ENCODE measurements around the gene BCKDHB. TPM values are rescaled to one million over a fixed set of nuclear protein-coding genes. Genes with fewer than 3 reads are reported as not detected.

Gene BCKDHB
- total and polyA plus RNA-seq, 4 donors, result 22.9 to 36.0 (median 28.9) TPM

Other genes starting within 250 kb of the BCKDHB start
- 10 to 100 TPM; 11.0 to 78.2 TPM for gene ELOVL4, start 159.1 kb upstream of the BCKDHB start, total RNA-seq
- 10 to 100 TPM; 57.4 to 69.3 TPM for gene ELOVL4, start 159.1 kb upstream of the BCKDHB start, polyA plus RNA-seq (ENCODE audit: insufficient read length in 2 of 2)
- 10 to 100 TPM; 11.4 to 14.0 TPM for gene TTK, start 102.0 kb upstream of the BCKDHB start, total RNA-seq
- 1 to 10 TPM; 7.8 to 10.0 TPM for gene TTK, start 102.0 kb upstream of the BCKDHB start, polyA plus RNA-seq (ENCODE audit: insufficient read length in 2 of 2)

Data from spinal cord (tissue), 4 donors.